Type B pancreatic cell (in vitro differentiated cells): ENCODE measurements around the gene GRIK1. TPM values are rescaled to one million over a fixed set of nuclear protein-coding genes. Genes with fewer than 3 reads are reported as not detected.

Experiments
- DNase-seq: peaks from one replicate; pipeline ENCODE4 v3.0.0; 2021; ENCODE audit warnings: mixed read lengths; ENCODE audit not compliant: unreplicated experiment; ENCODE audit errors: extremely low spot score
- H3K27ac Mint-ChIP-seq: 2 replicates; pipeline ENCODE4 v1.8.0; 2021; ENCODE audit warnings: mild to moderate bottlenecking, mixed read lengths
- H3K27me3 Mint-ChIP-seq: 2 replicates; pipeline ENCODE4 v1.8.0; 2021; ENCODE audit warnings: mixed read lengths
- H3K36me3 Mint-ChIP-seq: 2 replicates; pipeline ENCODE4 v1.8.0; 2021; ENCODE audit warnings: mixed read lengths
- H3K4me1 Mint-ChIP-seq: one replicate; pipeline ENCODE4 v1.8.0; 2021; ENCODE audit warnings: mixed read lengths; ENCODE audit not compliant: unreplicated experiment
- H3K4me3 Mint-ChIP-seq: 2 replicates; pipeline ENCODE4 v1.8.0; 2021; ENCODE audit warnings: mild to moderate bottlenecking, mixed read lengths
- H3K9me3 Mint-ChIP-seq: 2 replicates; pipeline ENCODE4 v1.8.0; 2021; ENCODE audit warnings: mixed read lengths
- CTCF ChIP-seq: fragments of 200-600 bp; sonication (generic); conservative IDR thresholded peaks from 2 replicates; pipeline ENCODE4 v1.5.0; 2021; ENCODE audit warnings: antibody characterized with exemption, mild to moderate bottlenecking
- total RNA-seq: library from RNA; stranded (reverse); gene quantifications from 2 replicates; pipeline ENCODE4 v1.2.1, GENCODE V29; 2021; ENCODE audit warnings: low replicate concordance

The GRIK1 gene
- total RNA-seq, 1 donor from 2014 or later: 6.1 TPM

GRCh38 chr21:29739176-29739575 is 200.6 kb downstream of the GRIK1 start:
- TF ChIP-seq CTCF: no peak
- H3K27me3 Mint-ChIP-seq: no peaks in the 10 kb centered on the region
- H3K27ac Mint-ChIP-seq: no peak overlapping the region
- no peak for DNase-seq
- peaks cover 3% of the 10 kb centered on the region for H3K9me3 Mint-ChIP-seq
- no peaks in the 10 kb centered on the region for H3K4me1 Mint-ChIP-seq
- H3K4me3 Mint-ChIP-seq: no peak overlapping the region
- H3K36me3 Mint-ChIP-seq: peaks cover 4% of the 10 kb centered on the region

GRCh38 chr21:29738730-29739129 is 201.1 kb downstream of the GRIK1 start:
- Mint-ChIP-seq H3K27me3 (no peaks in the 10 kb centered on the region), H3K36me3 (peaks cover 4% of the 10 kb centered on the region), H3K9me3 (peaks cover 3% of the 10 kb centered on the region), H3K4me1 (no peaks in the 10 kb centered on the region), H3K27ac (no peak overlapping the region), H3K4me3 (no peak overlapping the region)
- no peak for TF ChIP-seq CTCF
- no peak for DNase-seq

GRCh38 chr21:29737186-29737585 is 202.6 kb downstream of the GRIK1 start:
- no peak for TF ChIP-seq CTCF
- Mint-ChIP-seq H3K4me1 (no peaks in the 10 kb centered on the region), H3K36me3 (no peaks in the 10 kb centered on the region), H3K9me3 (peaks cover 3% of the 10 kb centered on the region), H3K27ac (no peak overlapping the region), H3K4me3 (no peak overlapping the region), H3K27me3 (no peaks in the 10 kb centered on the region)
- no peak for DNase-seq

GRCh38 chr21:29730281-29730680 is 209.5 kb downstream of the GRIK1 start:
- no peak overlapping the region for H3K4me3 Mint-ChIP-seq
- H3K27me3 Mint-ChIP-seq: no peaks in the 10 kb centered on the region
- TF ChIP-seq CTCF: no peak
- H3K27ac Mint-ChIP-seq: no peak overlapping the region
- no peak for DNase-seq
- H3K9me3 Mint-ChIP-seq: peaks cover 8% of the 10 kb centered on the region
- H3K36me3 Mint-ChIP-seq: no peaks in the 10 kb centered on the region
- H3K4me1 Mint-ChIP-seq: no peaks in the 10 kb centered on the region

- H3K36me3 Mint-ChIP-seq: no peaks in the 10 kb centered on the region
- peaks cover 5% of the 10 kb centered on the region for H3K9me3 Mint-ChIP-seq
- H3K27ac Mint-ChIP-seq: no peak overlapping the region
Measured at GRCh38 chr21:29726044-29726443, 213.8 kb downstream of the GRIK1 start.

More at GRCh38 chr21:29726044-29726443, 213.8 kb downstream of the GRIK1 start:
- no peak for DNase-seq
- H3K4me1 Mint-ChIP-seq: no peaks in the 10 kb centered on the region
- no peaks in the 10 kb centered on the region for H3K27me3 Mint-ChIP-seq
- no peak for TF ChIP-seq CTCF
- no peak overlapping the region for H3K4me3 Mint-ChIP-seq
